Ecto neural progenitor cell (in vitro differentiated cells): Measurements from ENCODE around the gene APEX1.
A peak's percentile ranks its signal among the peaks of the same experiment; 100 is the strongest.

ENCODE experiments used
- DNase-seq: peaks from one replicate; pipeline ENCODE4 v3.0.0-alpha.2; 2018; ENCODE audit warnings: low spot score

APEX1 gene

DNA sequence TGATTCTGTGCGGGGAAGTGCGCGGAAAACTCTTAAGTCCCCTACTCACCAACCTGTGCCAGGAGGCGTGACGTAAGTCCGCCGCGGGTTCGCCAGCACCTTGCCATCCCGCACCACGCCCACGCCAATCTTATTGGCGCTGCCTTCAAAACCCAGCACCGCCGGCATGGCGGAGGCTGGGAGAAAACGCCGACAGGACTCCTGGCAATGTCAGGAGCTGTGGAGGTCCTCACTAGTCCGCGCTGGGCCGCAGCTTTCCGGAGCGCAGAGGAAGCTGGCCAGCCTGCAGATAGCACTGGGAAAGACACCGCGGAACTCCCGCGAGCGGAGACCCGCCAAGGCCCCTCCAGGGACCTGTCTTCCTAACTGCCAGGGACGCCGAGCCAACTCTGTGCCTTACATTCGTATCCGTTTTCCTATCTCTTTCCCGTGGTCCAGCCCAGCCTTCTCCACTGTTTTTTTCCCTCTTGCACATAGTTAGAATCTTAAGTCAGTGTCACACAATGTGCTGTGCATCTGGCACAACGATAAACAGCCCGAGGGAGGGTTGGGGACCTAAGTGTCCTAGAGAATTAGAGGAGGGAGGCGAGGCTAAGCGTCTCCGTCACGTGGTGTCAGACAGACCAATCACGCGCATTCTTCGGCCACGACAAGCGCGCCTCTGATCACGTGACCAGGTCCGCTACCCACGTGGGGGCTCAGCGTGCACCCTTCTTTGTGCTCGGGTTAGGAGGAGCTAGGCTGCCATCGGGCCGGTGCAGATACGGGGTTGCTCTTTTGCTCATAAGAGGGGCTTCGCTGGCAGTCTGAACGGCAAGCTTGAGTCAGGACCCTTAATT lies at the start of gene APEX1, which contains the start of gene OSGEP:
Gene APEX1, plus strand, starts transcription at position 711 of the 839 bp plus-strand sequence. CDS start 420 bp downstream, outside the sequence.
Gene OSGEP, minus strand, starts transcription at position 297 of the 839 bp plus-strand sequence. Its CDS starts 129 bp downstream, at position 168.
- peak; percentile 99 for DNase-seq

- DNase-seq = no peak
Observed at GRCh38 chr14:20409226-20409625, 45.8 kb upstream of the APEX1 start.

- no peak for DNase-seq
Observed at GRCh38 chr14:20412411-20412810, 42.6 kb upstream of the APEX1 start.

DNA sequence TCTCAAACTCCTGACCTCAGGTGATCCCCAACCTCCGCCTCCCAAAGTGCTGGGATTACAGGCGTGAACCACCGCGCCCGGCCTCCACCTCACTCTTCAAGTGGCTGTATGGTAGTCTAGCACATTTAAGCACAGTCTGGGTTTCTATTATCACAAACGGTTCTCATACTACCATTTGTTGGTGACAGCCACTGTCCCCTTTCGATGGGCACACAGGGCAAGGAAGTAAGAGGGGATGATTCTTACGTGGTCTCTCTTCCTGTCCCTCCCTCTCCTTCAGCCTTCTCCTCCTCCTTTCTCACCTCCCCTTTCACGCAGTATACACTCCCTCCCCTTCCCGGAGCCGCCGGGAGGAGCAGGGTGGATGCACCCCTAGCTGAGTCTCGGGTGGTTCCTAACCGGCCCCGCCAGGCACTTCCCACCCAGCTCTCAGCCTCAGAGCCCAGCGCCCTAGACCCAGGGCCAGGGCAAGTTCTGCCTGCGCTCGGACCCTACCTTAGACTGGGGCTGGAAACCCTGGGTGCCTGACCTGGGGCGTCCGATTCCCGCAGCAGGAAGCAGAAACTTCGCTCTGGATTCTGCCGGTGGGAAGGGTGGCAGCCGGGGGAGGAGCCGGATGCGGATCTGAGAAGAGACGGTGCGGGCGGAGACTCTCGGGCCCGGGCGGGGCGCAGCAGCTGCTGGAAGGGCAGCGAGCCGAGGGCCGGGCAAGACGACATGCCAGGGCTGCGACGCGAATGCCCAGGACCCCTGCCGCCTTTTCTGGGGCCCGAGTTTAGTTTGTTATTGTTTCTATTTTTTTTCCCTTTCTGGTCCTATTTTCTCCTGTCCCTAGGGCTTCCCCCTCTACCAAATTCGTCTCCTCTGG lies 41.9 kb upstream of the APEX1 start, which contains the start of gene TEP1:
Gene TEP1, minus strand, starts transcription at position 626 of the 868 bp plus-strand sequence. CDS start 5,062 bp downstream, outside the sequence.
- DNase-seq = peak; percentile 86

DNA sequence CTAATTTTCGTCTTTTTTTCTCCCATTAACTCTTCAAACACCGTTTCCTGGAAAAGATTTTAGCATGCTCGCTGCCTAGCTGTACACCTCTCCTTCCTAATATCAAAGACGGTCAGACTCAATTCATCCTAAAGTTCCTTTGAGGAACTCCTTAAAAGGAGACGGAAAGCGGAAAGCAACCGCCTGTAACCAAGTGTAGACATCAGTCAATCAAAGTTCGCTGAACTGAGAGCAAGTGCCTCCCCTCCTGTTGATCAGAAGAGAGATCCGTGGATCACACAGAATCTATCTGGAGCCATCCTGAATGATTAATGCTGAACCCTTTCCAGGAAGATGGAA lies 41.3 kb upstream of the APEX1 start:
- no peak for DNase-seq

DNA sequence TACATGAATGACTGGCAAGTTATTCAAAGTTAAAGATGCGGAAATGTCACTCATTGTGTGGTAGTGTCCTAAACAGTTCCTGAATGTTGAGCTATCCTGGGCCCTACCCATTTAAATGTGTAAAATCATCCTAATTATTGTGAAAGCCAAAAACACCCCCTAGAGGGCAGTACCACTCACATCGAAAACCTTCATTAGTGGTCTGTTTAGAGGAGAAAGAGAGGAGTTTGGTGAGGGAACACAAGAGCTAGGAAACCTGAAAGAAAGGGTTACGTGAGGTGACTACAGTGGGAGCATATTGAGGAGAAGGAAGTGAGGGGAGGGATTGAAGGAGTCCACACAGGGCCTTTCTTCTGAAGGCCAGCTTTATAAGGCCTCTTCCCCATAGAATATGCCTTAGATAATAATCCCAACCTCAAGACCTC lies 39.2 kb upstream of the APEX1 start:
- DNase-seq = no peak

GRCh38 chr14:20416223-20416622 lies 38.8 kb upstream of the APEX1 start:
- DNase-seq = no peak

GRCh38 chr14:20417250-20418186 lies 37.5 kb upstream of the APEX1 start:
- no peak for DNase-seq

- DNase-seq = no peak
Observed at GRCh38 chr14:20418501-20418909, 36.5 kb upstream of the APEX1 start.

DNA sequence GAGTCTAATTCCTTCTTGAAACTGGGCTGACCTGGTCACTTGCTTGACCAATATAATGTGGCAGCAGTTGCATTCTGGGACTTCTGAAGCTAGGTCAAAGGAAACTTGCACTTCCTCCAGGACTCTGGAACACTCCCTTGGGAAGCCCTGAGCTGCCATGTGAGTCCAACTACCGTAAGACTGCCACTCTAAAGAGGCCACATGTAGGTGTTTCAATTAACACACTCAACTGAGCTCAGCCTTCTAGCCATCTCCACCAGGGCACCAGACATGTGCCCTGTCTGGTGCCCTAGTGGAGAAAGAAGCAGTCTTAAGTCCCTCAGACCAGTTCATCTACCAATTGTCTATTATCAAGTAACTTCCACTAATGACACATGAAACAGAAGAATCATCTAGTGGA lies 35.6 kb upstream of the APEX1 start:
- DNase-seq = no peak

GRCh38 chr14:20421267-20421666 lies 33.8 kb upstream of the APEX1 start:
- no peak for DNase-seq

- DNase-seq = no peak
Observed at GRCh38 chr14:20422886-20423285, 32.1 kb upstream of the APEX1 start.

DNA sequence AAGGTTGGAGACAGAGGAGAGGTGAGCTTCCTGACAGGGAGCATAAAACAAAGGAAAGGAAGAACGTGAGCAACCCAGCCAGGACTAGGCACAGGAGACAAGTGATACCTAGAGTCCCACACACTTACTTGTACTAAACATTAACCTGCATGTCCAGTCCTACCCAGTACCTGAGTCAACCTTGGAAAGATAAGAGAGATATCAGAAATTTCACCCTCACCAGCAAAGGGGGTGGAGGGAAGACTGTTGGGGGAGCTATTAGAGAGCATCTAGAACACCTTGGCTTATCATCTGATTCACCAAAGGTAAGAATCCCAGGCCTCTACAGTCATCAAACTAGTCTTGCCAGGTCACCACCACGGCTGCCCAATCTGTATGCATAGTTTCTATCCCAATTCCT lies 30.2 kb upstream of the APEX1 start:
- no peak for DNase-seq

- no peak for DNase-seq
Observed at GRCh38 chr14:20427231-20428009, 27.6 kb upstream of the APEX1 start.

- no peak for DNase-seq
Observed at GRCh38 chr14:20428010-20428365, 27.0 kb upstream of the APEX1 start.

GRCh38 chr14:20428802-20429201 lies 26.2 kb upstream of the APEX1 start:
- DNase-seq = no peak

- no peak for DNase-seq
Observed at GRCh38 chr14:20429801-20430669, 25.0 kb upstream of the APEX1 start.

DNA sequence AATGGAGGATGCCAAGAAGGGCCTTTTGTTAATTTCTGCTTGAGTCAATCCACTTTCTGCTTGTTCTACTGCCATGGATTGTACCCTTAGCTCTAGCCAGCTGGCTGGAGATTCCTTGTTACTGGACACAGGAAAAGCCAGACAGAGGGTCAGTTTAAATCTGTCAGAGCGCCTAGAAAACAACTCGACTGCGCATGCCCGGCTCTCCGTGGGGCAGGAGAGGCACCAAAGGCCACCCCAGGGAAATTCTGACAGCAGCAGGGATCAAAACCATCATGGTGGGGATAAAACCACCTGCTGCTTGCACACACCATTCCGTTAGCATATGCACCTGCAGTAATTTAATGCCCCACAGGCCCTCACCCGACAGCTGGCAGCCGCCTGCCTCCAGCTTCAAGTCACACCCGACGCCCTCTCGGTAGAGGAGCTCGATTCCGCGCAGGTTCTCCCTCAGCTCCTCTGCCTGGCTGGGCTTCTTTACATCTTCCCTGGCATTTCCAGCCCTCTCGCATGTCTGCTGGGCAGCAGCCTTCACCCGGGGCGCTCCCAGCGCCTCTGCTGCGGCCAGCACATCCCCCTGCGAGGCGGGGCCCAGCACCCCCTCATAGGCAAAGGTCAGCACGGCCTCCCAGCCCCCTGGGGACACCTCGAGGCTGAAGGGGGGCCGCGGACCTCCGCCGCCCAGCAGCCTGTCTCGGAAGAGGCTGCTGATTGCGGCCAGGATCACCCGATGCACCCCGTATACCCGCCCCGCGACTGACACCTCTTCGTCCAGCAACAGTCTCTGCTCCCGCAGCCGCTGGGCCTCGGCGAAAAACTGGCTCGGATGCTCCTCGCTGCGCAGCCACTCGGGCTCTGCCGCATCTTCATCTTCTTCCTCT lies 20.1 kb upstream of the APEX1 start:
- no peak for DNase-seq
